Right kidney (tissue), 1 donor: ENCODE results near the gene WHAMM.
"Not testable (repeated sequence)": the region's sequence is repeated elsewhere in the genome, so short reads cannot be mapped to it uniquely, and the experiment has no call there.

ENCODE experiments used
- DNase-seq: peaks from one replicate; pipeline ENCODE4 v3.0.0-alpha.2; 2016

The WHAMM gene

DNA sequence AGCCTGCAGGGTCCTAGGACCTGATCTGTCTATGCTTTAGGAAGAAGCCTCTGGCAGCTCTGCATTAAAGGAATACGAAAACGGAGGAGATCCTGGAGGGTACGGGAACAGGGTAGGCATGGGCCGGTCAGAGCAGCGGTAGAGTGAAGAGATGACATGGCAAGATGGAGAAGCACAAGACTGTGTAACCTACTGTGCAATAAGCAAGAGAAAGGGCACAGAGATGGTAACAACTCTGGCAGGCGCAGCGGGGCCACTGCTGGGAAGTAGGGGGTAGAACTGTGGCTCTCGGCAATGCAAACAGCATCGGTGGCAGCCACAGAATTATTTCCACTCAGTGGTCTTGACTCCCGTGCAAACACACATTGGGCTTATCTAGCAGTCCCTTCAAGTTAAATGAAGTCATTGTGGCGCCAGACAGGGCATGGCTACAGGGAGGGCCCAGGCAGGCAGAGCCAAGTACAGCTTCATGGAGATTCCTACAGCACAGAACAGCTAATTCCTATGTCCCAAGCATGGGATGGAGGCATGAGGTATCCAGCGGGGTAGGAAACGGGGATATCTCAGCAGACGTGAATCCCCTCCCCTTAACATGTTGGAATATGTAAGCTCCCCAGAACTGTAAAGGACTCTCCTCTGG lies 28.8 kb downstream of the WHAMM start:
- no peak for DNase-seq

DNA sequence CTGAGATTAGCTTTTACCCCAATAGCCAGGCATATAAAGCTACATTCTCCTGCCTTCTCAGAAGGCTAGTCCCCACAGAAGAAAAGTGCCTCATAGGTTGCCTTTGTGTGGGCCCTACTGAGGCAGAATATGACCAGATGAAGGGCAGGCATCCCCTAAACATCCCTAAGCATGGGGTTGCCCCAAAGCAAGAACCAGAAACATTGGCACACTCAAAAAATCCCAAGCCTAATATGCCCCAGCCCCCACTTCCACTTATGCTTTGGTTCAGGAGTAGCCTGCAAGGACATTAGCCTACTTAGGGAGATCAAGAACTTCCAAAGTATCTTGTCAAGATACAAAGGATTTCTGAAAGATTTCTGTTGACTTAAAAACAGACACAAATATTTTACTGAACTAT lies 29.7 kb downstream of the WHAMM start:
- no peak for DNase-seq

DNA sequence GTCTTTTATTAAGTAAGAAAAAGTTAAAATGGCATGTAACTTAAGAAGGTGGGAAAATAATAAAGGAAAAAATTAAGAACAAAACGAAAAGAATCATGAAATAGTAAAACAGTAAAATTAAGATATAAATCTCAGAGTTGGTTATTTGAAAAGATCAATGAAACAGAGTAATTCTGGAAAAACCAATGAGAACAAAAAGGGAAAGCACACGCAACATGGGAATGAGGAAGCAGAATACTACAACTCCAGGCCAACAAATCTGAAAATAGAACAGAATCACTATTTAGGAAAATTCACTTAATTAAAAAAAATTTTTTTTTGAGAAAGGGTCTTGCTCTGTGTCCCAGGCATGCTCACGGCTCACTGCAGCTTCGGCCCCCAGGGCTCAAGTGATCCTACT lies 30.7 kb downstream of the WHAMM start:
- DNase-seq: no peak

DNA sequence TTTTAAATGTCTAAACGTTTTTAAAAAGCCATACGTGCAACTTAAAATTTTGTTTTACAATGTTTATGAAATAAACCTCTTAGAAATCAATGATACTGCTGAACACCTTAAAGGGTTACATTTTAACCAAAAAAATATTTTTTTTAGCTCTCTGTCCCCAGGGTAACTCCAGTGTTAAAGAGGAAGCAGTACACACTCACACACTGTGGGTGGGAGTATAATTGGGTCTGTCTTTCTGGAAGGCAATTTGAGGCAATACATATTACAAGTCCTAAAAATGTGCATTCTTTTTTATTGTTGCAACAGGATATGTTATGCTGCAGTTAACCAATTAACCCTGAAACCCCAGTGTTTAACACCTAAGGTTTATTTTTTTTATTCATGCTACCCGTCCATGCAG lies 34.1 kb downstream of the WHAMM start:
- no peak for DNase-seq

DNA sequence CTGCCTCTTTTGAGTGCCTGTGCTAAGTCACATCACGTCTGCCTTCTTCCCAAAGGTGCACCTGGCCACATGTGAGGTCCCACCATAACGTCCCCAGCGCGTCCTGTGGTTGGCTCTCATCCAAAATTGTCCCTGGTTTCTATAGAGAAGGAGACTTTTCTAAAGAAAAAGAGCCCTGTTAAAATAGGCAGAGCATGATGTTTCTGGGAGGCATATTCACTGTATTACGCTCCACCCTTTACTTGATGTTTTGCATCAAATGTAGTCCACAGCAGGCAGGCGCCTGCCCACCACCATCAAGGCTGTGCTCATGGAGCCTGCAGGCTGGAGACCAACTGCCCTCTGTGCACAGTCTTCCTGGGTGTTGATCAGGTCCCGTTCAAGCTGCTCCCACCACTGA lies 36.3 kb downstream of the WHAMM start:
- DNase-seq: no peak

DNA sequence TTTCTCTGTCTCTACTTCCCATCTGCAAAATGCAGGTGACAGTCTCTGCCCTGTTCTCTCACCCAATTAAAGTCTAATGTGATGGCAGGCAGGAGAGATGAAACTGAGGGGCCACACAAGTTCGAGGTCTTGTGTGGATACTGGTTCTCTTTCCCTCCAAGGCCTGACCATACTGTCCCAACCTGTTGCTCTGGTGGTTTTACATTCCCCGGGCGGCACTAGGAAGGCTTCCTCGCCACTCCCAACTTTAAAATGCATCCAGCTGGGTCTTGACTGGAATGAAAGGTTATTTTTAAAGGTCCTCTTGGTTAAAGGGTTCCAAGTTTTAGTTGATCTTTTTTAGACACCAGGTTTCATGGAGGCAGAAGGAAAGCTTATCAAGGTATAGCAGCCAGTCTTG lies 37.2 kb downstream of the WHAMM start:
- no peak for DNase-seq

DNA sequence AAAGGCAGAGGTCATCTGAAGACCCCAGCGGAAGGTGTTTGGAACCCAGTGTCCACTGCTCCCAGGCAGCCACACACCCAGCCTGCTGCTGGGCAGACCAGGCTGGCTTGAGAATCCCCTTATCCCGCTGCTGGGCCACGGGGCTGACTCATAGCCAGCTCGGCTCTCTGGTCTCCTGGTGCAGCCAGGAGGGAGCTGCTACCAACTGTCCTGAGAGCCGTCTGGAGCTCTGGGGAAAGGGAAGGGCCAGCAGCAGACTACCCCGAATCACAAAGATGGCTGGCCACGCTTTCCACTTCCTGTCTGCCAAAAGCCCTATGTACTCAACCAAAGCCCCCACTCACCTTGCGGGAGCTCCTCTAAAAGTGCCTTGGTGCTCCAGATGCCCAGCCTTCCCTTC lies 38.3 kb downstream of the WHAMM start:
- DNase-seq: no peak

DNA sequence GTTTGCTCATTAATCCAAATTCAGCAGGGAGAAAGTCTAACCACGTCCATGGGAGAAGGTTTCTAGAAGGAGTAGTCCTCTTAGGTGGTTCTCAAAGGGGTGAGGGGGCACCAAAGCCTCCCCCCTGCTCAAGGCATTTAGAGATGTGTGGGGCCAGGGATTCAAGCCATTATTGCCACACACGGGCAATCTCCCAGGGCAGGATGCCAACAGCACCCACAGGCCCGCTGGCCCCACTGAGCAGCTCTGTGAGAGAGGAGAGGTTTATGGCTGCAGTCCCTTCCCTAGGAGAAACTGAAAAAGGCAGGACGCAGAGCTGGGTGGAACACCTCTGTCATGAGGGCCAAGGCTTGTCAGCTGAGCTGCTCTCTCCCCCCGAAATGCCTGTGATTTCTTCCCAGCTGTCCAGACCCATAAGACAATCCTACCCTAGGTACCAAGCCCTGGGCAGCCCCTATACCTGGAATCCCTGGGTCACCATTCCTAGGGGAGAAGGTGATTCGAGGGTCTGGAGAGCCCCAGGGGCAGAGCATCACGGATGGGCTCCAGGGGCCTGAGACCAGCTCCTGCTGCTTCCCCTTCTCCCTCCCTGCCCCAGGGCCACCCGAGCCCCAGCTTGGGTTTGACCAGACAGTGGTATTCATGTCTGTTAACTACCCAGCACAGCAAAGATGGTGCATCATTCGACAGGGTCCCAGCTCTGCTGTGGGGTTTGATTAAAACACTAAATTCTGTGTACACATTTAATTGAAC lies 39.0 kb downstream of the WHAMM start:
- no peak for DNase-seq

DNA sequence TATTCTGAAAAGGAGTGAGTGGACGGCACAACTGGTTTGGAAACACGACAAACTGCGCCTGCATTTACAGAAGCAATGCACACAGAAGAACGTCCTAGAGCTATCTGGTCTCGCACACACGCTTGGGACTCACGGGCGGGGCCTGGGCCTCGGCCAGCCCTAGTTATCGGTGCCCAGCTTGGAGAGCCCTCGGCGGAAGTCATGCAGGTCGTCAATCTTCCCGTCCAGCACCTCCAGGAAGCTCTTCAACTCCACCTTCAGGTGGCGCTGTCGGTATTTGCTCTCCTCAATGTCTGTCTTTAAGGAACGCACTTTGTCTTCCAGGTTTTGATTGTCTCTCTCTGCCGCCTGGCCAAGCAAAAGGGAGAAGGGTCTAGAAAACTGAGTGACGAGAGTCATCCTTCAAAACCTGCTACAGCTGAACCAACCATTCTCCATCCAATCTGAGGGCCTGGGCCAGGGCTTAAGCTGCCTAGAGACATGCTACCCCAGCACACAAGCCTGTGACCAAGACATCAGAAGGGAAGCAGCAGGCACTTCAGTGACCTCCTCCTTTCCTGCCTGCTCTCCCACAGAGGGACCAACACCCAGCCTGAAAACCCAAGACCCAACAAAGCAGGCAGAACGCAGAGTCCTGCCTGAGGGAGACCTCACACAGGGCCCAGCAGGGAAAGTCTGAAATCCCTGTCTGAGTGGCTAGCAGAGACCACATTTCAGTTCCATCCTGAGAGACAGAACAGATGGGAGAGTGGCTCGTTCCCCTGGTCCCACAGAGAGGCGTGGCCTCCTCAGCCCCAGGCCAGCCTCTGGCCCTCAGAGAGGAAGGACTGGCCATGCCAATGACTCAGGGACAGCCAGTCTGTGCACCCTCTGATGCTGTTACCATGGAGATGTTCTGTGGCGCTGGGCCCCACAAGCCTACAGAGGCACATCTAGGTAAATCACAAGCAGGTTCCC lies 40.4 kb downstream of the WHAMM start:
- DNase-seq: peak; percentile 64

DNA sequence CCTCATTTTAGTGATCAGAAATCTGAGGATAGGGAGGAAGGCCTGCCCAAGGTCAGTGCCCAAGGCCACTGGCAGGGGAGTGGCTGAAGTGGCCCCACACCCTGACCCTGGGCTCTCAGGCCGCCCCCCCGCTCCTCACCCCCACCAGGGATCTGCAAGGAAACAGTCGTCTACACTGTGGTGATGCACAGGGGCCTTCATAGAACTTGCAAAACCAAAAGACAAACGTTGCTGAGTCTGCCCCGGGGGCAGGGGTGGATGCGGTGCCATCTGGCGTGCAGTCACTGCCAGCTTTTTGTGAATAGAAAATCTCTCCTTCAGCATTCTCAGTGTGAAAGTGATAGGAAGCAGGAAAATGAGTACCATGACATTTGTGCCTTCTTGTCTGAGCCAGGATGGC lies 41.3 kb downstream of the WHAMM start:
- no peak for DNase-seq

DNA sequence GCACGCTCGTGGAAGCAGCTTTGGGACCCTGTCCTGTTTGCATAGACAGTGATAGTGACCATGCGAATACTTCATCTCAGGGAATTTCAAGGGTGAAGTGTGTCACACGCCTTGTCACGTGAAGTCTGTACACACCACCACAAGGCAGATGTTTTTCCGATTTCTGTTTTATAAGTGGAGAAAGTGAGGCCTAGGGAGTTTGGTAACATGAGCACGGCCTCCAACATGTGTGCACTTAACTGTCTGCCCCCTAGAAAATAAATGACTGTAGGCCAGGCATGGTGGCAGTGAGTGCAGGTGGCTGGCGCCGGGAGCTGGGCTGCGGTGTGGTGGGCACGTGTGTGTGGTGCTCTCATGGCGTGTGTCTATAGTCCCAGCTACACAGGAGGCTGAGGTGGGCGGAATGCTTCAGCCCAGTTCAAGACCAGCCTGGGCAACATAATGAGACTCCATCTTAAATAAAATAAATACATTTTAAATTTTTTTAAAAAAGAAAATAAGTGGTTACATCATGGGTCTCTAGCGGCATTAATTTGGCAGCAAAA lies 42.0 kb downstream of the WHAMM start:
- DNase-seq: no peak

DNA sequence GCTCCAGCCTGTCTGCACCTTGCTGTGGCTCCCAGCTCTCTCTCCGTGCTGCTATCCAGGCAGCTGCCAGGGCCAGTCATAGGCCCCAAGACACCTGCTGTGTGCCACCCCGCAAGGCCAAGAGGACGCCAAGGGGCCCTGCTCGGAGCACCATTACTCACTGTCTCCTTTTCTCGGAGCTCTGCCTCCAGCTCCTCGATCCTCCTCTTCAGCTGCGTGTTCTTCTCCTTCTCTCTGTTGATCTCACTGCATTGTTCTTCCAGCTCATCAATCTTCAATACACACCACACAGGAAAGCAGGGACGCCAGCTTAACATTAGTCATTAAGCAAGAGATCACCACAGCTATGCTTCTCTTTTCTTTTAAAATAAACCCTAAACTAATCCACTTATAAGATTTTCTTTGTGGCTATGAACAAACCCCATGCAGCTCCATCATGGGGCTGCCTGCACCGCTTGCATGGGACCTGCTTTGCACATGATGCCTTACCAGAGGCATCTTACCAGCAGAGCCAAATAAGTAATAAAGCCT lies 42.6 kb downstream of the WHAMM start:
- DNase-seq: no peak

DNA sequence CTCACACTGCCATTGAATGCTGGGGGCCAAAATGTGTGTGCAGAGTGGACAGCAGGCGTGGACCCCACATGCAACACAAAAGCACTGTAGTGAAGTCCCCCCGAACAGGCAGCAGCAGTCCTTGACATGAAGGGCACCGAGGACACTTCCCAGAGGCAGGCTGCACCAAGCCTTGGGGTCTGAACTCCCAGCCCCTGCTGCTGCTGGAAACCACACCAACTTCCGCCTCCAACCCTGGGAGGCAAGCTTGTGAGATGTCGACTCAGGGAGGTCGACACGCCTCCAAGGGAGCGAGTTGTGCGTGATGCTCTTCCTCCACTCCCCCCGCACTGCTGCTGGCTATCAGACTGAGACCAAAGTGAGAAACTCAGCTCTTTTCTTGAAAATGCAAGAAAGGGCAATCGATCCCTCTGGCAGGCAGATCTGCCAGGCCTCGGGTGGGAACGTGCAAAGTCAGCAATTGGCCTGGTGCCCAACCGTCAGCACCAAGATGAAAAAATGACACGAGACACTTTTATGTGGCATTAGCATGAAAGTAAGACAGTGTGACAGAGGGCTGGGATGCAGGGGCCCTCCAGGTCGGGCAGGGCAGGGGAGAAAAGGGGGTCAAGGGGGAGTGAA lies 43.6 kb downstream of the WHAMM start:
- DNase-seq: no peak

DNA sequence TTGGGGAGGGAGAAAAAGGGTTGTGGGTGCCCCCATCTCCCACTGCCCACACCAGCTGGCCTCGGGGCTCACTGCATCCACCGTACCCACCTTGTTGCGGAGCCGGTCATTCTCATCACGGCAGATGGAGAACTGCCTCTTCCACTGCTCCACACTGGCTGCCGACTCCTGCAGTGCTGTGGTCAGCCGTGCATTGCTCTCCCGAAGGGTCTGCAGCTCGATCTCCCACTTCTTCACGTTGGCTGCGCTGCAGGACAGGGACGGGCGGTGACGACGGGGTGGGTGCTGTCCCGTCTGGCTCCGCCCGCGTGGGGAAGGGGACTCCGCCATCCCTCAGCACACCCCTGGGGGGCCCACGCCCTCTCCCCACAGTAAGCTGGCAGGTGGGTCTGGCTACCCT lies 45.1 kb downstream of the WHAMM start:
- no peak for DNase-seq

DNA sequence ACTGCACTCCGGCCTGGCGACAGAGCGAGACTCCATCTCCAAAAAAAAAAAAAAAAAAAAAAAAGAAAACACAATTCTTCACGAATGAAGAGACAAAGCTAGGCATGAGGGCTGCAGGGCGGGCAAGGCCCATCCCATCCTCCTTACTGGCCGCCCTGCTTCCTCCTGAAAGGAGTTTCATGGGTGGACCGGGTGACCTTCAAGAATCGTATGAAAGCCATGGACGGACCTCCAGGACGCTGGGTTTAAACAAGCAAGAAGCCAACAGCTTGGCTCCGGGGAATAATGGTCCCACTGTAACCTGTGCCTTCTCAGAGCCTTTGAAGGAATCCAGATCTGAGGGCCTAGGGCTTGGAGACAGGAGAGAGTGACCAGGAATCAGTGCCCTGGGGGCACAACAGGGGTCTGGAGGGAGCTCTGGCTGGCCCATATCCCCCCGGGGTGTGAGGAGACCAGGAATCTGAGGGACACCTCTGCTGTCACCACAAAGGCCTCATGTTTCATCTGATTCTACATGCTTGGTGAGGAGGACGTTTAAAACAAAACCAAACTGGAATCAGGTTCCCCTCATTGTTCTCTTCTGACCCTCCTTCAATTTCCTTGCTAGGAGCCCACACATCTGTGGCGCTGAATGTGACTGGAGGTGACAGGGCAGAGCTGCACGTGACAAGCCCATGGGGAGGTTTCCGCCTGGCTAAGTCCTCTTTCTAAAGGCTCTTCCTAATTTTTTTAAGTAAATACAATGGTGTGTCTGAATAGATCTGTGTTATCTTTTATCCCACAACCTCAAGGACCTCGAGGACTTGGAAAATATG lies 46.1 kb downstream of the WHAMM start:
- DNase-seq: no peak

DNA sequence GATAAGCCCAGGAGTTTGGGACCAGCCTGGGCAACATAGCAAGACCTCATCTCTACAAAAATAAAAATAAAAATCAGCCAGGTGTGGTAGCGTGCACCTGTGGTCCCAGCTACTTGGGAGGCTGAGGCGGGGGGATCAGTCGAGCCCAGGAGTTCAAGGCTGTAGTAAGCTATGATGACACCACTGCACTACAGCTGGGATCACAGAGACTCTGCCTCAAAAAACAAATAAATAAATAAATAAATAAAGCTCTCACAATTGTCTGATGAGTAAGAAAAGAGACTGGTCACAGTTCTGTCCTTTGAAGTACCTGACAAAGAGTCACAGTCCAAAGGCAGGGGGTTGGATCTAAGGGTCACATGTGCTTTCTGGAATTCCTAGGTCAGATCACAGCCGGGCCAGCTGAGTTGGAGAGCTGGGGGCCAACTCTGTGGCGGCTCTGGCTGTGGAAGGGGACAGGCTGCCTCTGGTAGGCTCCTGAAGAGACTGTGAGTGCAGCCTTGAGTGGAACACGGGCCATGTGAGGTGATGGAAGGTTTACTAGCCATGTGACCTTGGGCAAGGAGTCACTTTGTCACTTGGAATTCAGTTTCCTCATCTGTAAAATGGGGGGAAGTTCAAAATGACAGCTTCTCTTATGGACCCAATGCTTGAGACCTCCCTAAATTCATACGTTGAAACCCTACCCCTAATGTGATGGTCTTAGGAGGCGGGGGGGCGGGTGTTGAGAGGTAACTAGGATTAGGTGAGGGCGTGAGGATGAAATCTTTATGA lies 47.2 kb downstream of the WHAMM start:
- DNase-seq: no peak

DNA sequence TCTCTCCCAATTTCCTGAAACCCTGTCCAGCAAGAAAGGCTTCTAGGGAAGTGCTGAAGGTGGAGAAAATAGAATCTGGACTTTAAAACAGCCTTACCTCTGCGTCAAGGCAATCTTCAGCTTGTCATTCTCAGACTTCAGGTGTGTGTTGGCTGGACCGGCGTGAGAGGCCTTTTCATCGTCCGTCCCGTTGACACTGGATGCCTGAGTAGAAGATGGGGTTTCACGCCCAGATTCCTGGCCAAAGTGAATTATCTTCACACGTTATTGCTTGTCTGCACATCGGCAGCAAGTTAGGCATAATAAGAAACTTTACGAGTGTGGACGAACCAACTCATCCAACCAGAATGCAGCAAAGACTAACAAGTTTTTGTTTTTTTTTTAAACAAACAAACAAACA lies 49.5 kb downstream of the WHAMM start:
- DNase-seq: no peak

DNA sequence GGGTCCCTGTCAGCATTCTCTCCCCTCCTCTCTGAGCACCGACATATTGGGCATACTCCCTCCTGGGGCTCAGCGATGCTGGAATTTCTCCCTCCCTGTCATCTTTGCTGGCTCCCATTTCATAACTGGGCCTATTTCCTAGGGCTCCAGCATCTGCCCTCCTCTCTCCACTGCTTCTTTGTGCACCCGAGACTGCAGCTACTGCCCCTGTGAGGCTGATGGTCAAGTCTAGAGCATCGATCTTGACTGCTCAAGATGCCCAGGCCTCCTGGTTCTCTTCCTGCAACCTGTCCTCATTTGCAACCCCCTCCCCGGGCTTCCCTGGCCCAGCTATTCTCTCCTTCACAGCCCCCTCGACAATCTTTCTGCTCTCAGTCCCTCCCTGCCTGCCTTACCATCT lies 53.5 kb downstream of the WHAMM start:
- DNase-seq: no peak

DNA sequence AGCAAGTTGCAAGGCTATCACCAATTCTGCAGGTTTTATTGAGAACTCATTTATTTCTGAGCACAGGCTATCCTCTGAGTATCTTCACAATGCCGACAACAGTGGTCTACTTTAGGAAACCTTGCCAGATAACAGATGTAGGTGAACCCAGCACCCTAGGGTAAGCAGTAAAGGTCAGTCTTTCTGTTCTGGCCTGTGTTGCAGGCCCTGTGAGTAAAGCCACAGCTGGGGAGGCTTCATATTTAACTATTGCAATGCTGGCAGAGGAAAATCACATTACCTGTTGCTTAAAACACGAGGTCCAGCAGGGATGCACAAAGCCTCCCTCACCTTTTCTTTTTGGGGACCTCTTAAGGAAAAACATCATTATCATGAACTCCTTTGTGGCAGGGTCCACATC lies 55.5 kb downstream of the WHAMM start:
- DNase-seq: no peak

DNA sequence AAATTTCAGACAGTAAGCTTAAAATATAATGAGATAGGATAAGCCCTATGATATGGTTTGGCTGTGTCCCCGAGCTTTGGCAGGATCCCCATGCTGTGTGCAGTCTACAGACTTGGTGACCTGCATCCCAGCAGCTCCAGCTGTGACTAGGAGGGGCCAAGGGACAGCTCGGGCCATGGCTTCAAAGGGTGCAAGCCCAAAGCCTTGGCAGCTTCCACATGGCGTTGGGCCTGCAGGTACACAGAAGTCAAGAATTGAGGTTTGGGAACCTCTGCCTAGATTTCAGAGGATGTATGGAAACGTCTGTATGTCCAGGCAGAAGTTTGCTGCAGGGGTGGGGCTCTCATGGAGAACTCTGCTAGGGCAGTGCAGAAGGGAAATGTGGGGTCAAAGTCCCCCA lies 56.2 kb downstream of the WHAMM start:
- DNase-seq: not testable (repeated sequence)
